HepG2 (cell line): ENCODE results near the gene FN1. TPM values are rescaled to one million over a fixed set of nuclear protein-coding genes. Genes with fewer than 3 reads are reported as not detected.

Source experiments
- CCDC6 ChIP-seq: sonication (generic); formaldehyde crosslinking; IDR thresholded peaks from 2 replicates; pipeline ENCODE4 v1.8.1; 2022; ENCODE audit warnings: mild to moderate bottlenecking, missing genetic modification reagents, moderate library complexity
- ESRRA ChIP-seq: sonication (generic); formaldehyde crosslinking; IDR thresholded peaks from 2 replicates; pipeline ENCODE4 v1.5.1; 2020; ENCODE audit warnings: mild to moderate bottlenecking, low read depth, missing genetic modification reagents
- ETV5 ChIP-seq: IDR thresholded peaks from 2 replicates; pipeline ENCODE4 v1.6.1; 2018; ENCODE audit warnings: missing biosample characterization, missing genetic modification reagents, inconsistent platforms, borderline replicate concordance
- HMGA1 ChIP-seq: sonication (generic); formaldehyde crosslinking; conservative IDR thresholded peaks from 2 replicates; pipeline ENCODE4 v1.4.0; 2020; ENCODE audit warnings: missing genetic modification reagents
- MTA1 ChIP-seq: sonication (generic); formaldehyde crosslinking; IDR thresholded peaks from 2 replicates; pipeline ENCODE4 v1.4.0; 2020; ENCODE audit warnings: missing genetic modification reagents, mild to moderate bottlenecking, borderline replicate concordance
- NR0B2 ChIP-seq: sonication (generic); formaldehyde crosslinking; IDR thresholded peaks from 2 replicates; pipeline ENCODE4 v1.4.0; 2020; ENCODE audit warnings: mild to moderate bottlenecking, missing genetic modification reagents
- TAF1 ChIP-seq: sonication (generic); formaldehyde crosslinking; IDR thresholded peaks from 2 replicates; pipeline ENCODE4 v1.4.0; 2020; ENCODE audit warnings: missing genetic modification reagents
- ZFP36L1 ChIP-seq: sonication (generic); formaldehyde crosslinking; IDR thresholded peaks from 2 replicates; pipeline ENCODE4 v1.8.0; 2022; ENCODE audit warnings: mild to moderate bottlenecking, missing genetic modification reagents, moderate library complexity
- ZFP36L2 ChIP-seq: sonication (generic); formaldehyde crosslinking; IDR thresholded peaks from 2 replicates; pipeline ENCODE4 v1.4.0; 2020; ENCODE audit warnings: missing genetic modification reagents
- ZFX ChIP-seq: sonication (generic); formaldehyde crosslinking; IDR thresholded peaks from 2 replicates; pipeline ENCODE4 v1.4.0; 2020; ENCODE audit warnings: mild to moderate bottlenecking, low read depth, missing genetic modification reagents, moderate library complexity
- ZMYM4 ChIP-seq: sonication (generic); formaldehyde crosslinking; IDR thresholded peaks from 2 replicates; pipeline ENCODE4 v1.8.1; 2023; ENCODE audit warnings: mild to moderate bottlenecking, missing genetic modification reagents
- ZNF232 ChIP-seq: sonication (generic); formaldehyde crosslinking; IDR thresholded peaks from 2 replicates; pipeline ENCODE4 v1.4.0; 2020; ENCODE audit warnings: missing genetic modification reagents, borderline replicate concordance
- ZNF296 ChIP-seq: sonication (generic); formaldehyde crosslinking; conservative IDR thresholded peaks from 2 replicates; pipeline ENCODE4 v1.5.0; 2020; ENCODE audit warnings: mild to moderate bottlenecking, missing genetic modification reagents
- ZNF343 ChIP-seq: sonication (generic); formaldehyde crosslinking; IDR thresholded peaks from 2 replicates; pipeline ENCODE4 v1.4.0; 2020; ENCODE audit warnings: mild to moderate bottlenecking, missing genetic modification reagents
- ZNF382 ChIP-seq: sonication (generic); formaldehyde crosslinking; IDR thresholded peaks from 2 replicates; pipeline ENCODE4 v1.5.0; 2020; ENCODE audit warnings: missing genetic modification reagents, mild to moderate bottlenecking, borderline replicate concordance
- ZNF543 ChIP-seq: sonication (generic); formaldehyde crosslinking; IDR thresholded peaks from 2 replicates; pipeline ENCODE4 v1.4.0; 2020; ENCODE audit warnings: mild to moderate bottlenecking, missing genetic modification reagents
- ZNF569 ChIP-seq: sonication (generic); formaldehyde crosslinking; IDR thresholded peaks from 2 replicates; pipeline ENCODE4 v1.5.0; 2020; ENCODE audit warnings: mild to moderate bottlenecking, missing genetic modification reagents, moderate library complexity, borderline replicate concordance
- ZNF713 ChIP-seq: sonication (generic); formaldehyde crosslinking; IDR thresholded peaks from 2 replicates; pipeline ENCODE4 v1.4.0; 2020; ENCODE audit warnings: mild to moderate bottlenecking, missing genetic modification reagents
- polyA plus RNA-seq, 8 experiments: library from polyadenylated mRNA; depleted of rRNA in 3 of 8; stranded (reverse) in 7 of 8; unstranded in 1 of 8; fragments of >200 nt; fragmentation: Illumina TruSeq in 4 of 8; extraction: Trizol in 4 of 8; gene quantifications; 2 replicates each; pipeline versions ENCODE4 v1.2.1 to v1.2.3, GENCODE V29; 2011 to 2016; ENCODE audit warnings: low read depth in 4 of 8, missing spikeins in 1 of 8, mixed read lengths in 1 of 8; ENCODE audit not compliant: insufficient read depth in 1 of 8
- total RNA-seq, 5 experiments: library from RNA; depleted of rRNA; stranded (reverse); fragments of >200 nt; fragmentation: Illumina TruSeq; extraction: Trizol; gene quantifications; 2 replicates each; pipeline ENCODE4 v1.2.3, GENCODE V29; 2016; ENCODE audit warnings: low read depth in 1 of 5
- TF ChIP-seq, protein P1 (sequence below): IDR thresholded peaks from 2 replicates; pipeline ENCODE4 v1.6.1; 2016; ENCODE audit warnings: low read depth, borderline replicate concordance
- TF ChIP-seq, protein P2 (sequence below): sonication (generic); IDR thresholded peaks from 2 replicates; pipeline ENCODE4 v1.6.1; 2016; ENCODE audit warnings: low read depth, borderline replicate concordance
- TF ChIP-seq, protein P3 (sequence below), 2 experiments: IDR thresholded peaks; 2 replicates each; pipeline ENCODE4 v1.6.1; 2011 to 2012; ENCODE audit warnings: low read length in 2 of 2, borderline replicate concordance in 1 of 2, low read depth in 1 of 2, mild to moderate bottlenecking in 1 of 2, moderate library complexity in 1 of 2
- TF ChIP-seq, protein P4 (sequence below): sonication (generic); formaldehyde crosslinking; IDR thresholded peaks from 2 replicates; pipeline ENCODE4 v1.5.0; 2020; ENCODE audit warnings: missing genetic modification reagents
- TF ChIP-seq, protein P5 (sequence below): sonication (generic); formaldehyde crosslinking; IDR thresholded peaks from 2 replicates; pipeline ENCODE4 v1.8.1; 2023; ENCODE audit warnings: missing genetic modification reagents, inconsistent platforms, borderline replicate concordance

FN1 gene
- total and polyA plus RNA-seq, 2 of the 13 experiments (the other 11 are each of a cell fraction or from before 2014, with no cell fraction given) = 1,847 to 6,471 TPM

GRCh38 chr2:215417400-215417951, 18.4 kb downstream of the FN1 start (continued):
- TF ChIP-seq ZNF382 = no peak
- TF ChIP-seq ZFX (CRISPR knock-in tag) = peak; percentile 79
- no peak for TF ChIP-seq ZNF569
- TF ChIP-seq, protein P1, sequence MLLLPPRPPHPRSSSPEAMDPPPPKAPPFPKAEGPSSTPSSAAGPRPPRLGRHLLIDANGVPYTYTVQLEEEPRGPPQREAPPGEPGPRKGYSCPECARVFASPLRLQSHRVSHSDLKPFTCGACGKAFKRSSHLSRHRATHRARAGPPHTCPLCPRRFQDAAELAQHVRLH = peak; percentile 54; the same call in 1 of the 2 replicates
- no peak for TF ChIP-seq ZNF713 (CRISPR knock-in tag)
- TF ChIP-seq, protein P2, sequence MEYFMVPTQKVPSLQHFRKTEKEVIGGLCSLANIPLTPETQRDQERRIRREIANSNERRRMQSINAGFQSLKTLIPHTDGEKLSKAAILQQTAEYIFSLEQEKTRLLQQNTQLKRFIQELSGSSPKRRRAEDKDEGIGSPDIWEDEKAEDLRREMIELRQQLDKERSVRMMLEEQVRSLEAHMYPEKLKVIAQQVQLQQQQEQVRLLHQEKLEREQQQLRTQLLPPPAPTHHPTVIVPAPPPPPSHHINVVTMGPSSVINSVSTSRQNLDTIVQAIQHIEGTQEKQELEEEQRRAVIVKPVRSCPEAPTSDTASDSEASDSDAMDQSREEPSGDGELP = no peak
- TF ChIP-seq, protein P3, sequence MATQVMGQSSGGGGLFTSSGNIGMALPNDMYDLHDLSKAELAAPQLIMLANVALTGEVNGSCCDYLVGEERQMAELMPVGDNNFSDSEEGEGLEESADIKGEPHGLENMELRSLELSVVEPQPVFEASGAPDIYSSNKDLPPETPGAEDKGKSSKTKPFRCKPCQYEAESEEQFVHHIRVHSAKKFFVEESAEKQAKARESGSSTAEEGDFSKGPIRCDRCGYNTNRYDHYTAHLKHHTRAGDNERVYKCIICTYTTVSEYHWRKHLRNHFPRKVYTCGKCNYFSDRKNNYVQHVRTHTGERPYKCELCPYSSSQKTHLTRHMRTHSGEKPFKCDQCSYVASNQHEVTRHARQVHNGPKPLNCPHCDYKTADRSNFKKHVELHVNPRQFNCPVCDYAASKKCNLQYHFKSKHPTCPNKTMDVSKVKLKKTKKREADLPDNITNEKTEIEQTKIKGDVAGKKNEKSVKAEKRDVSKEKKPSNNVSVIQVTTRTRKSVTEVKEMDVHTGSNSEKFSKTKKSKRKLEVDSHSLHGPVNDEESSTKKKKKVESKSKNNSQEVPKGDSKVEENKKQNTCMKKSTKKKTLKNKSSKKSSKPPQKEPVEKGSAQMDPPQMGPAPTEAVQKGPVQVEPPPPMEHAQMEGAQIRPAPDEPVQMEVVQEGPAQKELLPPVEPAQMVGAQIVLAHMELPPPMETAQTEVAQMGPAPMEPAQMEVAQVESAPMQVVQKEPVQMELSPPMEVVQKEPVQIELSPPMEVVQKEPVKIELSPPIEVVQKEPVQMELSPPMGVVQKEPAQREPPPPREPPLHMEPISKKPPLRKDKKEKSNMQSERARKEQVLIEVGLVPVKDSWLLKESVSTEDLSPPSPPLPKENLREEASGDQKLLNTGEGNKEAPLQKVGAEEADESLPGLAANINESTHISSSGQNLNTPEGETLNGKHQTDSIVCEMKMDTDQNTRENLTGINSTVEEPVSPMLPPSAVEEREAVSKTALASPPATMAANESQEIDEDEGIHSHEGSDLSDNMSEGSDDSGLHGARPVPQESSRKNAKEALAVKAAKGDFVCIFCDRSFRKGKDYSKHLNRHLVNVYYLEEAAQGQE (IDR thresholded peaks at IDR 0.05; ENCODE audit: borderline replicate concordance in 1 of 2, low read depth in 1 of 2, low read length in 2 of 2) = peak in 1 of 2 experiments; percentile 53; a peak in 1 of 4 replicates
- no peak for TF ChIP-seq HMGA1
- no peak; the same call in 1 of the 2 replicates for TF ChIP-seq ZNF543 (CRISPR knock-in tag)
- TF ChIP-seq ZMYM4 (CRISPR knock-in tag) = peak; percentile 80
- TF ChIP-seq CCDC6 (CRISPR knock-in tag) = no peak
- no peak for TF ChIP-seq ZNF232
- peak; percentile 57; the same call in 1 of the 2 replicates for TF ChIP-seq ESRRA
- no peak for TF ChIP-seq ZFP36L2 (CRISPR knock-in tag)
- peak; percentile 47; the same call in 1 of the 2 replicates for TF ChIP-seq ZFP36L1 (CRISPR knock-in tag)
- TF ChIP-seq, protein P4, sequence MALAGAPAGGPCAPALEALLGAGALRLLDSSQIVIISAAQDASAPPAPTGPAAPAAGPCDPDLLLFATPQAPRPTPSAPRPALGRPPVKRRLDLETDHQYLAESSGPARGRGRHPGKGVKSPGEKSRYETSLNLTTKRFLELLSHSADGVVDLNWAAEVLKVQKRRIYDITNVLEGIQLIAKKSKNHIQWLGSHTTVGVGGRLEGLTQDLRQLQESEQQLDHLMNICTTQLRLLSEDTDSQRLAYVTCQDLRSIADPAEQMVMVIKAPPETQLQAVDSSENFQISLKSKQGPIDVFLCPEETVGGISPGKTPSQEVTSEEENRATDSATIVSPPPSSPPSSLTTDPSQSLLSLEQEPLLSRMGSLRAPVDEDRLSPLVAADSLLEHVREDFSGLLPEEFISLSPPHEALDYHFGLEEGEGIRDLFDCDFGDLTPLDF (CRISPR knock-in tag) = no peak
- TF ChIP-seq, protein P5, sequence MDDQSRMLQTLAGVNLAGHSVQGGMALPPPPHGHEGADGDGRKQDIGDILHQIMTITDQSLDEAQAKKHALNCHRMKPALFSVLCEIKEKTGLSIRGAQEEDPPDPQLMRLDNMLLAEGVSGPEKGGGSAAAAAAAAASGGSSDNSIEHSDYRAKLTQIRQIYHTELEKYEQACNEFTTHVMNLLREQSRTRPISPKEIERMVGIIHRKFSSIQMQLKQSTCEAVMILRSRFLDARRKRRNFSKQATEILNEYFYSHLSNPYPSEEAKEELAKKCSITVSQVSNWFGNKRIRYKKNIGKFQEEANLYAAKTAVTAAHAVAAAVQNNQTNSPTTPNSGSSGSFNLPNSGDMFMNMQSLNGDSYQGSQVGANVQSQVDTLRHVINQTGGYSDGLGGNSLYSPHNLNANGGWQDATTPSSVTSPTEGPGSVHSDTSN = no peak
- no peak for TF ChIP-seq NR0B2 (CRISPR knock-in tag)
- TF ChIP-seq MTA1 (CRISPR knock-in tag) = no peak; the same call in 1 of the 2 replicates
- no peak for TF ChIP-seq TAF1 (CRISPR knock-in tag)
- no peak for TF ChIP-seq ZNF343
- no peak for TF ChIP-seq ZNF296 (CRISPR knock-in tag)
- peak; percentile 84; the same call in 1 of the 2 replicates for TF ChIP-seq ETV5
